SK-N-DZ (cell line): Measurements from ENCODE around the gene RNF25.

Experiments
- DNase-seq: peaks from one replicate; pipeline ENCODE4 v3.0.0-alpha.2; 2015; ENCODE audit warnings: low spot score

RNF25 gene

DNA sequence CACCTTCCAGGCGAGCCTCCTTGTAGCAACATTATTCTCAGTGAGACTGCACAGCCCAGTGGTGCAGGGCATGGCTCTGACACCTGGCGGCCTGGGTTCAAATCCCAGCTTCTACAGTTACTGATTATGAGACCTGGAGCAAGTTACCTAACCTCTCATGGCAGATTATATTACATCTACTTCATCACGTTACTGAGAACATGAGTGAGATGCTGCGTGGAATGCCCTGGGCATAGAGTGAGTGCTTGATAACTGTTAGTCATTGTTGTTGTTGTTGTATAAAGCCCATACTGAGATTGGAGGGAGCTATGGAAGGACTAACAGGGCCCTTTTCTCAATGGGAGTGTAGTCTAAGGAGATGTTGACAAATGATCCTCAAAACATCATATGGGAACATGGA lies 45.4 kb downstream of the RNF25 start:
- no peak for DNase-seq

DNA sequence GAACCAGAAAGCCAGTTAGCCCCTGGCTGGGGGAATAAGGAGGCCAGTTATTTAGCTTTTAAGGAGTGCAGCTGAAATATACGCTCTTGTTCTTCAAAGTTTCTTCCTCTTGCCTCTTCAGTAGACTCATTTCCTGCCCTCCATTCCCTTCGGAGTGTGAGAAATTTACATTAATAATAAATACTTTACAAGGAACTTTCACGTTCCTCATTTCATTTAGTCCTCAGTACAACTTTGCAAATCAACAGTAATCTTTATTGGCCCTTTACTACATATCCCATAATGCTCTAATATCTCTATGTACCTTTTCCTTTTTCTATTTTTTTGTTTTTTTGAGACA lies 48.5 kb downstream of the RNF25 start:
- DNase-seq = no peak

DNA sequence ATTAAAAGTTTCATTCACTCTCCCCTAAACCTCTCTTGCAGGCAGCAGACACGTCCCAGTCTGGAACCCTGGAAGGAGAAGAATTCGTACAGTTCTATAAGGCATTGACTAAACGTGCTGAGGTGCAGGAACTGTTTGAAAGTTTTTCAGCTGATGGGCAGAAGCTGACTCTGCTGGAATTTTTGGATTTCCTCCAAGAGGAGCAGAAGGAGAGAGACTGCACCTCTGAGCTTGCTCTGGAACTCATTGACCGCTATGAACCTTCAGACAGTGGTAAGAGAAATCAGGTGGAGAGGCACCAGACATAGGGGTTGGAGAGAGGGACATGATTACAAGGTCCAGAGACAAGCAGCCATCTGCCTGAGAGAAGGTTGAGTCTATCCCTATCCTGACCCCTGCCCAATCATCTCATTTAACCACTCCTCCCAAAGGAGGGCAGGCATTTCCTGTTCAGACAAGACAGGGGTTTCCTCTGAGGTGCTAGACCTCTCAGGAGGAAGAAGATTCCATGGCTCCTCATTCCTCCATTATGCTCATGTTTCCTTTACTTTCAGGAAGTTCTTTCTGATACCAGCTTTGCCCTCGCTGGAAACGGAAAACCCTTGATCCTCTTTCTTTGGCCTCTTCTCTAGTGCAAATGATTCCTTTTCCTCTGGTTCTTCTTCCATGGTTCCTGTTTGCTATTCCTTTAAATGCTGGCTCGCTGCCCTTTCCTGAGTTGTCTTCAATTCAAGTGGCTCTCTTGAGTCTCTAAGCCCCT lies 49.0 kb downstream of the RNF25 start:
- DNase-seq = no peak

DNA sequence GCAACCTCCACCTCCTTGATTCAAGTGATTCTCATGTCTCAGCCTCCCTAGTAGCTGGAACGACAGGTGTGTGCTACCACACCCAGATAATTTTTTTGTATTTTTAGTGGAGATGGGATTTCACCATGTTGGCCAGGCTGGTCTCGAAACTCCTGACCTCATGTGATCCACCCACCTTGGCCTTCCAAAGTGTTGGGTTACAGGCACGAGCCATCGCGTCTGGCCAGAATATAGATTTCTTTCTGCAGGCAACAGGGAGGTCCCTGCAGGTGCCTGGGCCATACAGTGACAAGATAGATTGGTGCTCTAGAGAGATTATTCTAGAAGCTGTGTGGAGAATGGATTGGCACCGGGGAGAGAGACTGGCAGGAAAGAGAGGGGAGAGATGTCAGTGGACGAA lies 50.8 kb downstream of the RNF25 start:
- no peak for DNase-seq

DNA sequence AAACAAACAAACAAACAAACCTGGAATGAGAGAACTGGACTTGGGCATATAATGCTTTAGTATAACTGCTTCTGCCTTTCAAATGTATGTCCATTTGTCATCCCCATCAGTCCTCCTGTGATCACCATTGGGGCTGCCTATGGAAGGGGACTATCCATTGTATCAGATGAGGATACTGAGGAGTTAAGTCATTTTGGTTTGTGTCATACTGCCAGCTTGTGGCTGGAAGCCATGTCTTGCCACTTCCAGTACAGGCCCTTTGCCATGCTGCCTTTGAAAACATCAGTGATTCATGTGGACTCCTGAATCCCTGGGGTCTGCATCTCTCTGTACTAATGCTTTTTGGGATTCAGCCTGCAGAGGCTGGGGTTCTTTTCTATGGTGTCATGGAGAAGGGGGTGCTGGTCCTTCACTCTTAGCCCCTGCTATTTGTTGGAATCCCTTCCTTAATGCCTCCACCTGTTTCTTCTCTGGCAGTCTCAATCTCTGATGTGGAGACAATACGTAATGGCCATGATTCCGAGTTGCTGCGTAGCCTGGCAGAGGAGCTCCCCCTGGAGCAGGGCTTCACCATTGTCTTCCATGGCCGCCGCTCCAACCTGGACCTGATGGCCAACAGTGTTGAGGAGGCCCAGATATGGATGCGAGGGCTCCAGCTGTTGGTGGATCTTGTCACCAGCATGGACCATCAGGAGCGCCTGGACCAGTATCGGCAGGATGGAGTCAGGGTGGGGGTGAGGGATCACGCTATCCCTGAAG lies 53.5 kb downstream of the RNF25 start:
- no peak for DNase-seq

DNA sequence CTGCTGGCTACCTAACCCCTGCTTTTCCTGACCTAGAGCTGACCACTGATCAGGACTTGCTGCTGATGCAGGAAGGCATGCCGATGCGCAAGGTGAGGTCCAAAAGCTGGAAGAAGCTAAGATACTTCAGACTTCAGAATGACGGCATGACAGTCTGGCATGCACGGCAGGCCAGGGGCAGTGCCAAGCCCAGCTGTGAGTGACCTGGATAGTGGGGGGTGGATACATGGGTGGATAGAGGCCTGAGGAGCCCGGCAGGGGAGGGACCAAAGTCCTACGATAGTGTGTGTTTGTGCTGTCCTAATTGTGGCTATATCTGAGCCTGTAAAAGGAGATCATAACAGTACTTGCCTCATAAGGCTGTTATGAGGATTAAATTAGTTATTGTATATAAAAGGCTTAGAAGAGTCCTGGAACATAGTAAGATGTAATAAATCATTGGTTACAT lies 55.9 kb downstream of the RNF25 start:
- no peak for DNase-seq
